ENCODE results near the gene WIZ. TPM values are rescaled to one million over a fixed set of nuclear protein-coding genes. Genes with fewer than 3 reads are reported as not detected.

Gene WIZ
- total RNA-seq, 1 donor from 2014 or later = 90.4 TPM

DNA sequence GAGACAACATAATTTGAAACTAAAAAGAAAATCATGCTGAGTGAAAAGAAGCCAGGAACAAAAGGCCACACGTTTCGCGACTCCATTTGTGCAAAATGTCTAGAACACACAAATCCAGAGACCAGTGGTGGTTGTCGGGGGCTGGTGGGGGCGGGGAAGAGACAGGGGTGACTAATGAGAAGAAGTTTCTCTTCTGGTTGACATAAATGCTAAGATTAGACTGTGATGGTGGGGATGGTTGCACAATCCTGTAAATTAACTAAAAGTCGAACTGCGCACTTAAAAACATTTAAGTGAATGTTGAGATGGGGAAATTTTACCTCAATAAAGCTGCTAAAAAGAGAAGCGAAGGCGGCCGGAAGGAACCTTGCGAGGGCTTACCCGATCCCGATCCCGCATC lies 77.3 kb downstream of the WIZ start:
- DNase-seq (ENCODE audit: low spot score in 2 of 2) = no peak
- Histone ChIP-seq H3K27ac (no peak overlapping the region), H3K9me3 (no peaks in the 10 kb centered on the region), H3K4me3 (no peak overlapping the region), H3K27me3 (no peaks in the 10 kb centered on the region), H3K36me3 (peaks cover 65% of the 10 kb centered on the region in 2 donors), H3K4me1 (peaks cover 25 to 33% of the 10 kb centered on the region in 2 donors)
- intact Hi-C loops (cut with DNase I) = no loop called here
- no peak for TF ChIP-seq CTCF (IDR thresholded peaks at IDR 0.05)

- H3K4me1 ChIP-seq = peaks cover 25 to 27% of the 10 kb centered on the region in 2 donors
- intact Hi-C loops (cut with DNase I) = no loop called here
- no peaks in the 10 kb centered on the region for H3K9me3 ChIP-seq
- no peaks in the 10 kb centered on the region for H3K27me3 ChIP-seq
- DNase-seq (ENCODE audit: low spot score in 2 of 2) = no peak
- H3K36me3 ChIP-seq = peaks cover 71% of the 10 kb centered on the region in 2 donors
- H3K4me3 ChIP-seq = no peak overlapping the region
- H3K27ac ChIP-seq = no peak overlapping the region
- TF ChIP-seq CTCF (IDR thresholded peaks at IDR 0.05) = no peak
These were observed 77.9 kb downstream of the WIZ start for GRCh38 chr19:15371786-15372380.

- no peak for TF ChIP-seq CTCF (IDR thresholded peaks at IDR 0.05)
- Histone ChIP-seq H3K27ac (no peak overlapping the region), H3K36me3 (peaks cover 73% of the 10 kb centered on the region in 2 donors), H3K4me3 (no peak overlapping the region), H3K4me1 (peaks cover 19 to 21% of the 10 kb centered on the region in 2 donors), H3K9me3 (no peaks in the 10 kb centered on the region), H3K27me3 (no peaks in the 10 kb centered on the region)
- no peak for DNase-seq (ENCODE audit: low spot score in 2 of 2)
- intact Hi-C loops (cut with DNase I) = no loop called here
These were observed 78.6 kb downstream of the WIZ start for GRCh38 chr19:15371119-15371518.

Other genes starting within 250 kb of the WIZ start
- gene NOTCH3, start 249.0 kb downstream of the WIZ start, total RNA-seq = 524 TPM
- not detected for gene EPHX3, start 217.5 kb downstream of the WIZ start, total RNA-seq
- gene BRD4, start 117.4 kb downstream of the WIZ start, total RNA-seq = 55.3 TPM
- gene AKAP8, start 70.2 kb downstream of the WIZ start, total RNA-seq = 17.0 TPM
- gene AKAP8L, start 31.0 kb downstream of the WIZ start, total RNA-seq = 143 TPM
- 4.4 TPM for gene RASAL3, start 14.6 kb upstream of the WIZ start, total RNA-seq
- gene PGLYRP2, start 29.5 kb upstream of the WIZ start, total RNA-seq = not detected
- gene CYP4F22, start 58.6 kb upstream of the WIZ start, total RNA-seq = not detected
- gene CYP4F8, start 165.3 kb upstream of the WIZ start, total RNA-seq = not detected
- not detected for gene CYP4F3, start 190.9 kb upstream of the WIZ start, total RNA-seq
- gene CYP4F12, start 223.1 kb upstream of the WIZ start, total RNA-seq = 17.2 TPM